Spleen (tissue), 13 donors: ENCODE measurements around the gene SCN4A. TPM values are rescaled to one million over a fixed set of nuclear protein-coding genes. Genes with fewer than 3 reads are reported as not detected.
"Not testable (repeated sequence)": the region's sequence is repeated elsewhere in the genome, so short reads cannot be mapped to it uniquely, and the experiment has no call there.

Source experiments
- DNase-seq: peaks from one replicate; pipeline ENCODE4 v3.0.0-alpha.2; 2020
- H3K27ac ChIP-seq, 8 donors: fragments of 200-600 bp; sonication (generic) in 7 of 8; 1 replicate in 4 of 8; 2 replicates in 4 of 8; pipeline versions ENCODE4 v1.5.0 to v1.8.0; 2016 to 2021; ENCODE audit warnings: inconsistent platforms in 4 of 8, mild to moderate bottlenecking in 4 of 8, moderate library complexity in 1 of 8
- H3K27me3 ChIP-seq, 7 donors: fragments of 200-600 bp; sonication (generic) in 6 of 7; replicated peaks in 1 of 7; 1 replicate in 4 of 7; 2 replicates in 3 of 7; pipeline versions ENCODE4 v1.5.0 to v1.8.0; 2016 to 2021; ENCODE audit warnings: inconsistent platforms in 3 of 7, mild to moderate bottlenecking in 1 of 7
- H3K36me3 ChIP-seq, 6 donors: fragments of 200-600 bp; sonication (generic) in 5 of 6; 1 replicate in 4 of 6; 2 replicates in 2 of 6; pipeline versions ENCODE4 v1.5.0 to v1.8.0; 2016 to 2021; ENCODE audit warnings: inconsistent platforms in 2 of 6
- H3K4me1 ChIP-seq, 6 donors: fragments of 200-600 bp; sonication (generic) in 5 of 6; 1 replicate in 3 of 6; 2 replicates in 3 of 6; pipeline versions ENCODE4 v1.5.0 to v1.8.0; 2016 to 2021; ENCODE audit warnings: inconsistent platforms in 3 of 6
- H3K4me3 ChIP-seq, 8 donors: fragments of 200-600 bp; sonication (generic) in 7 of 8; 1 replicate in 4 of 8; 2 replicates in 4 of 8; pipeline versions ENCODE4 v1.5.0 to v1.8.0; 2016 to 2021; ENCODE audit warnings: inconsistent platforms in 4 of 8, mild to moderate bottlenecking in 4 of 8, moderate library complexity in 2 of 8
- H3K9me3 ChIP-seq, 8 donors: fragments of 200-600 bp; sonication (generic) in 7 of 8; 1 replicate in 4 of 8; 2 replicates in 4 of 8; pipeline versions ENCODE4 v1.5.0 to v1.8.0; 2016 to 2021; ENCODE audit warnings: inconsistent platforms in 4 of 8
- CTCF ChIP-seq, 11 experiments: fragments of 200-600 bp in 7 of 11; fragments of 450-650 bp in 4 of 11; sonication (generic) in 4 of 11; IDR thresholded peaks in 8 of 11; conservative IDR thresholded peaks in 3 of 11; 1 replicate in 7 of 11; 2 replicates in 4 of 11; pipeline versions ENCODE4 v1.4.0 to v1.8.0; 2016 to 2021; ENCODE audit warnings: antibody characterized with exemption in 11 of 11, inconsistent platforms in 4 of 11, mild to moderate bottlenecking in 1 of 11
- POLR2A ChIP-seq, 3 donors: fragments of 450-650 bp; IDR thresholded peaks; one replicate each; pipeline ENCODE4 v1.5.1; 2017; ENCODE audit warnings: antibody characterized with exemption in 3 of 3, mild to moderate bottlenecking in 1 of 3
- POLR2AphosphoS5 ChIP-seq, 3 donors: sonication (generic); formaldehyde crosslinking; IDR thresholded peaks; one replicate each; pipeline ENCODE4 v1.5.1; 2017; ENCODE audit warnings: antibody characterized with exemption in 3 of 3
- WGBS, 5 donors: extraction: QIAGEN DNeasy Blood & Tissue Kit in 3 of 5; methylation state at CpG; one replicate each; pipeline versions ENCODE4 v1.1.5 to v1.1.7; 2013 to 2018; 5-methylcytosine and 5-hydroxymethylcytosine counted together
- intact Hi-C: fragments of 100-400 bp; cut with DNase I; formaldehyde crosslinking; loops from one replicate; pipeline ENCODE4 v1.15.0; 2023; ENCODE audit warnings: low total_unique reads
- long read RNA-seq, 2 donors: transcript quantifications; one replicate each; lab custom pipeline, GENCODE V29; 2026
- polyA plus RNA-seq, 3 donors: library from polyadenylated mRNA; stranded (reverse); fragments of 200-250 nt; gene quantifications; one replicate each; pipeline ENCODE4 v1.2.1, GENCODE V29; 2013
- total RNA-seq, 7 donors: library from RNA; depleted of rRNA in 3 of 7; stranded (reverse); fragments of >200 nt in 3 of 7; fragmentation: NEBNext Ultra II Directional in 4 of 7; extraction: Animal tissue kit (Norgen Biotek cat#: 25700) in 4 of 7; gene quantifications; one replicate each; pipeline versions ENCODE4 v1.1.0 to v1.2.1, GENCODE V29; 2016 to 2021
- donor health status: healthy with polysubstance abuse.
- donor health status: DM: no; HTN: no; CAD: no; lungs with moderate emphysema.
- donor health status: DM: no; HTN: no; CAD: no.
- donor health status: Bipolar disorder and iron deficiency.
- donor health status: healthy.
- donor health status: DM: no; HTN: no; CAD: no.
- donor health status: DM: yes; HTN: yes; CAD: no.

The SCN4A gene
- total RNA-seq, result 1 to 10 TPM in 5 of 7 donors, under 1 TPM in 2; 0.54 to 4.0 (median 1.3) TPM
- polyA plus RNA-seq, result under 1 TPM; 0.14 to 0.70 (median 0.26) TPM
- long read RNA-seq, donor 1, result 0 reads
- long read RNA-seq, donor 2, result 0 reads

GRCh38 chr17:63972796-63973195, at the start of gene SCN4A:
SCN4A (minus strand) TSS chr17:63972918; CDS start chr17:63972841, 77 bp downstream.
- TF ChIP-seq POLR2A (IDR thresholded peaks at IDR 0.05) (no peak), CTCF (IDR thresholded peaks at IDR 0.05 in 8 of 11, conservative IDR thresholded peaks at IDR 0.05 in 3 of 11) (no peak), POLR2AphosphoS5 (IDR thresholded peaks at IDR 0.05) (no peak)
- no peak within 1 kb of the TSS for H3K4me3 ChIP-seq
- DNase-seq, result no peak
- no peaks in the 10 kb centered on the region for H3K4me1 ChIP-seq
- 89 to 96% (median 94%) methylated on average over 7 to 14 of the region's 14 CpGs for WGBS, 5 donors
- no peak within 1 kb of the TSS for H3K27ac ChIP-seq
- H3K36me3 ChIP-seq, result no peaks in the 10 kb centered on the region
- no peaks in the 10 kb centered on the region for H3K9me3 ChIP-seq
- no peaks in the 10 kb centered on the region for H3K27me3 ChIP-seq
- intact Hi-C loops, result no loop called here

GRCh38 chr17:64020056-64020766, 47.5 kb upstream of the SCN4A start, which contains the start of gene ICAM2:
ICAM2 (minus strand) TSS chr17:64020633; CDS start chr17:64006691, 13,942 bp downstream.
- Histone ChIP-seq H3K27me3 (no peaks in the 10 kb centered on the region), H3K27ac (peak within 1 kb of the TSS; percentile 93 to 98 (median 96)), H3K9me3 (no peaks in the 10 kb centered on the region), H3K36me3 (no peaks in the 10 kb centered on the region), H3K4me3 (peak within 1 kb of the TSS; percentile 46 to 77 (median 59)), H3K4me1 (peaks cover 40 to 98% (median 79%) of the 10 kb centered on the region in 6 donors)
- intact Hi-C loops, result no loop called here
- peak; percentile 95 for DNase-seq
- TF ChIP-seq POLR2A (IDR thresholded peaks at IDR 0.05) (peak in 2 of 3 donors; percentile 51 to 73), CTCF (IDR thresholded peaks at IDR 0.05 in 8 of 11, conservative IDR thresholded peaks at IDR 0.05 in 3 of 11) (peak in 8 of 11 experiments; percentile 13 to 46 (median 38)), POLR2AphosphoS5 (IDR thresholded peaks at IDR 0.05) (peak; percentile 67 to 95 (median 91))
- WGBS, 5 donors, result 2 to 5% (median 4%) methylated on average over 23 of the region's 23 CpGs

- H3K27me3 ChIP-seq, H3K36me3 ChIP-seq, DNase-seq, intact Hi-C loops, H3K9me3 ChIP-seq: not testable (repeated sequence)
- WGBS, 5 donors, result 40 to 52% (median 44%) methylated on average over 9 of the region's 9 CpGs
- Histone ChIP-seq H3K4me3 (peak overlapping the region; percentile 46 to 77 (median 59)), H3K27ac (peak overlapping the region; percentile 93 to 98 (median 96)), H3K4me1 (peaks cover 42 to 98% (median 79%) of the 10 kb centered on the region in 6 donors)
Observed at GRCh38 chr17:64019551-64019961, 46.8 kb upstream of the SCN4A start.

DNA sequence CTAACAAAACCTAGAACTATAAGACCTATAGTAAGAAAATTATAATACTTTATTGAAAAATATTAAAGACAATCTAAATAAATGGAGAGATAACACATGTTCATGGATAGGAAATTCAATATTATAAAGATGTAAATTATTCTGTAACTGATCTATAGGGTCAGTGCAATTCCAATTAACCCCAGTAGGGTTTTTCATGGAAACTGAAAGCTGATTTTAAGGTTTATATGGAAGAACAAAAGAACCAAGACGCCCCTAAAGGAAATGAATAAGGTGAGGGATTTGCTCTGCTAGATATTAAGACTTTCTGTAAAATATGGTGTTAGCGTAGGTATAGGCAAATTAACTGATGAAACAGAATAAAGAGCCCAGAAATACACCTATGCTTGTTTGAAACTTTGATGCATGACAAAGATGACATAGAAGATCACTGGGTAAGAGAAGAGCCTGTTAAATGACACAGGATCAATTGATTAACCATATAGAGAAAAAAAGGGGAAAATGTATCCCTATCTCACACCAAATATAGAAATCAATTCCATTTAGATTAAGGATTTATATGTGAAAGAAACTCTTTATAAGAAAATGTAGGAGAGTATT, 44.8 kb upstream of the SCN4A start:
- 60 to 70% (median 65%) methylated on average over 2 of the region's 2 CpGs for WGBS, 5 donors
- H3K4me3 ChIP-seq, result peak overlapping the region in 7 of 8 donors; percentile 2 to 77 (median 57)
- peaks cover 41 to 100% (median 84%) of the 10 kb centered on the region in 6 donors for H3K4me1 ChIP-seq
- peaks cover 0 to under 1% (median 0%) of the 10 kb centered on the region in 6 donors for H3K36me3 ChIP-seq
- DNase-seq, result no peak
- no peaks in the 10 kb centered on the region for H3K9me3 ChIP-seq
- intact Hi-C loops, result no loop called here
- H3K27ac ChIP-seq, result peak overlapping the region; percentile 71 to 98 (median 96)
- TF ChIP-seq CTCF (IDR thresholded peaks at IDR 0.05 in 8 of 11, conservative IDR thresholded peaks at IDR 0.05 in 3 of 11) (peak in 8 of 11 experiments; percentile 17 to 48 (median 41)), POLR2A (IDR thresholded peaks at IDR 0.05) (no peak), POLR2AphosphoS5 (IDR thresholded peaks at IDR 0.05) (no peak)
- no peaks in the 10 kb centered on the region for H3K27me3 ChIP-seq
